Fibroblast of the aortic adventitia (primary cell): ENCODE results near the gene CD6. TPM values are rescaled to one million over a fixed set of nuclear protein-coding genes. Genes with fewer than 3 reads are reported as not detected.

Experiments used
- DNase-seq: peaks from one replicate; pipeline ENCODE4 v3.0.0-alpha.2; 2010; ENCODE audit warnings: low read depth
- H3K4me3 ChIP-seq: 2 replicates; pipeline ENCODE4 v1.5.1; 2011; ENCODE audit warnings: low read depth, mild to moderate bottlenecking, control low read depth, low read length, moderate library complexity
- total RNA-seq: library from RNA; depleted of rRNA; stranded (reverse); fragments of >200 nt; gene quantifications from 2 replicates; pipeline ENCODE4 v1.2.3, GENCODE V29; 2012; ENCODE audit warnings: low replicate concordance
- TF ChIP-seq, protein P1 (sequence below): IDR thresholded peaks from 2 replicates; pipeline ENCODE4 v1.5.1; 2011; ENCODE audit warnings: mild to moderate bottlenecking, low read length, control low read depth, inconsistent platforms; ENCODE audit not compliant: insufficient read depth

Gene CD6
- total RNA-seq, 1 donor: not detected

DNA sequence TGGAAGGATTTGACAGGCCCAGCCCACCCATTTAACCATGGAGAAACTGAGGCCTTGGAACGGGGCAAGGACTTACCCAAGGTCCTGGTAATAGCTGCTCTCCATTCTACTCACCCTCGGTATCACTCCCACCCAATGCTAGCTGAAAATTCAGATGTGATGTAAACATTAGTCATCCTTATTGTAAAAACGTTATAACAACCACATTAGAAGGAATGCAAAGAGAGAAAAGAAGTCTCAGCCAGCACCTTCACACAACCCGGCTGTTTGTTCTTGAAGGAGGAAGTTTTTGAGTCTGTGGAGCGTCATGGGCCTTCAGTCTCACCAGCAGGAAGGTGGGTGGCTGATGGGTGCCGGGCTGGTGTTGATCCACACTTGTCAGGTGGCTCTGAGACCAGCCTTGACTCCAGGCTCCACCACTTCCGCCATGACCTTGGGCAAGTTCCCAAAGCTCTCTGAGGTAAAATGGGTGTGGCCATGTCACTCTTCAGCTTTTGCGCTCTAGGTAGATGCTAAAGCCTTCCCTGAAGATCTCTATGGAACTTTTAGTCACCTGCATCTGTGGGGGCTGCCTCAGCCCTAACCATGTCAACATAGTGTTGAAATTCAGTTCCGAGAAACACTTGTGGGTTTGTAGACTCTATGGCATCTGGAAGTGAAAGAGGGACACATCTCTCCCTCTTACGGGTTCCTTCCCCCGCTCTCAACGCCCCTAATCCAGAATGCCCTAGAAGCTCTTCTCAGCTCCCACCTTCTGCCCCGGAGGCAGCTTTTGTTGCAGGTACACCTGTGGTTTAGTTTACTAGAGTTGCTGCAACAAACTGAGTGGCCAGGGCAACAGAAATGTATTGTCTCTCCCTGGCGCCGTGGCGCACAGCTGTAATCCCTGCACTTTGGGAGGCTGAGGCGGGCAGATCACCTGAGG is 14.8 kb downstream of the CD6 start:
- no peak overlapping the region for H3K4me3 ChIP-seq
- TF ChIP-seq, protein P1, sequence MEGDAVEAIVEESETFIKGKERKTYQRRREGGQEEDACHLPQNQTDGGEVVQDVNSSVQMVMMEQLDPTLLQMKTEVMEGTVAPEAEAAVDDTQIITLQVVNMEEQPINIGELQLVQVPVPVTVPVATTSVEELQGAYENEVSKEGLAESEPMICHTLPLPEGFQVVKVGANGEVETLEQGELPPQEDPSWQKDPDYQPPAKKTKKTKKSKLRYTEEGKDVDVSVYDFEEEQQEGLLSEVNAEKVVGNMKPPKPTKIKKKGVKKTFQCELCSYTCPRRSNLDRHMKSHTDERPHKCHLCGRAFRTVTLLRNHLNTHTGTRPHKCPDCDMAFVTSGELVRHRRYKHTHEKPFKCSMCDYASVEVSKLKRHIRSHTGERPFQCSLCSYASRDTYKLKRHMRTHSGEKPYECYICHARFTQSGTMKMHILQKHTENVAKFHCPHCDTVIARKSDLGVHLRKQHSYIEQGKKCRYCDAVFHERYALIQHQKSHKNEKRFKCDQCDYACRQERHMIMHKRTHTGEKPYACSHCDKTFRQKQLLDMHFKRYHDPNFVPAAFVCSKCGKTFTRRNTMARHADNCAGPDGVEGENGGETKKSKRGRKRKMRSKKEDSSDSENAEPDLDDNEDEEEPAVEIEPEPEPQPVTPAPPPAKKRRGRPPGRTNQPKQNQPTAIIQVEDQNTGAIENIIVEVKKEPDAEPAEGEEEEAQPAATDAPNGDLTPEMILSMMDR: no peak
- DNase-seq: peak; percentile 33

DNA sequence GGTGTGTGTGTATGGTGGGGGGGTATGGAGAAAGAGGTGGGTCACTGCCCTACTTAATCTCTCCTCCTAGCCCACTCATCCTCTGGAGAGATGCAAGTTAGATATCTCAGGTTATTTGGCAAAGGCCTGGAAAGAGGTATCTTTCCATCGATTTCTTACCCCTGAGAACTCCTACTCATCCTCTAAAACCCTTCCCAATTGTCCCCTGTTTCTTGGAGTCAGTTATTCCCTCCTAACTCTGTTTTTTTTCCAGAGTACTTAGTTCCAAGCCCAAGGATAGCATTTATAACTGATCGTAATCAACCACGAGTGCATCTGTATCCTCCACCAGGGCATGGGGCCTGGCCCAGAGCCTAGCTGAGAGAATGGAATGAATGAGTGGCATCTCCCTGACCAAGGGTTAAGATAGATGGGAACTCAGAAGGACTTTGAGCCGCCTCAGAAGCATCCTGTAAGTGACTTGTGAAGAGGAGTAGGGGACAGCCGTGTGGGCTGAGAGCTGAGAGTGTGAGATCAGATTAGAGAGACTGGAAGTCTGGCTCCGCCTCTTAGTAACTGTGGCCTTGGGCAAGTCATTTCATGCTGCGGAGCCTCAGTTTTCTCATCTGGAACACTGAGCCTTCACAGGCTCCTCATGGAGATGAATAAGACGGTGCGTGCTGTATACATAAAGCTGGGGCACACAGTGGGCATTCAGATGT is 16.2 kb downstream of the CD6 start:
- H3K4me3 ChIP-seq: no peak overlapping the region
- no peak for DNase-seq
- TF ChIP-seq, protein P1: no peak

DNA sequence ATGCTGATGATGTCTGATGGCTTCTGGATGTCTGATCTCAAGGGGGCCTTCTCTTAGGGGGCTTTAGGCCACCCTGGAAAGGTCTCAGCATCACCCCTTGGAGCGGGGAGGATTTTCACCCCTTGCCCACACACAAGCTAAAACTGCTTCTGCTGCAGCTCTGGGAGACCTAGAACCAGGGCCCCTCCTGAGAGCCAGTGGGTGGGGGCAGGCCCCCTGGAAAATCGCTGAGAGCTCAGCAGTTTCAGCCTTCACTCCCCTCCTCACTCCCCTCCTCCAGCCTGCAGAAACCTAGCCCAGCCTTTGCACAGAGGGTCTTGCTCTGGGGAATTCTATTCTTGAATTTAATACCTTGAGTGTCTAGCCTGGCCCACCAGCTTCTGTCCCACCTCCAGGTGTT is 17.2 kb downstream of the CD6 start:
- TF ChIP-seq, protein P1: no peak
- no peak overlapping the region for H3K4me3 ChIP-seq
- DNase-seq: no peak

DNA sequence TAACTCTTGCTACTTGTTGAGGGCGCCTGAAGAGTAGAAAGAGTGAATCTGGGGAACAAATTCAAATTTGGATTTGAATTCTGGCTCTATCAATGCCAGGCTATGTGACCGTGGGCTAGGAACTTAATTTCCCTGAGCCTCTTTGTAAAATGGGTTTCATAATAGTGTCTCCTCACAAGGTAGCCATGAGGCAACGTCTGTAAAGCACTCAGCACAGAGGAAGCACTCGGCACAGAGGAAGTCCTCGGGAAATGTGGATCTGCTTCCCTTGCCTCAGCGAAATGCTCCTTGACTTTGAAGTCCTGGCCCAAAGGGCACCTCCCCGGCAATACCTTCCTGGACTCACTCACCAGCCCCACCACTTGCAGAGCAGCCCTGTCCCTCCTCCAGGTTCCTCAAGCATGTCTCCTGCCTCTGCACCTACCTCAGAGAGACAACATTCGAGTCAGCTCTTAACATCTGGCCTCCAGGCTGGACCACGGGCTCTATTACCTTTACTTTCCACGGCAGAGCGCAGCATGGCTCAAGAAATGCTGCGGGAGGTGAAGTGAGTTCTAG is 17.7 kb downstream of the CD6 start:
- no peak for DNase-seq
- TF ChIP-seq, protein P1: no peak
- H3K4me3 ChIP-seq: no peak overlapping the region

DNA sequence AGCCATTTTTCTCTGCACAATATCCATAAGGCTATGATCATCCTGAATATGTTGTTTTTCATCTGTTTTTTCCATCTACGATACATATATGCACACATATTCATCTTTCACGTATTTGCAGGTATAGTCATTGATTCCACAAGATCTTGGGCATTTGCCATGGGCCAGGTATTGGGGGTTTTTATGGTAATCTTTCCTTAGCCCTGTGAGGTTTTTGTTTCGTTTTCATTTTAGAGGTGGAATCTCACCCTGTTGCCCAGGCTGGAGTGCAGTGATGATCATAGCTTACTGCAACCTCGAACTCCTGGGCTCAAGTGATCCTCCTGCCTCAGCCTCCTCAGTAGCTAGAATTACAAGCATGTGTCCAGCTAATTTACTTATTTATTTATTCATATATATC is 20.0 kb downstream of the CD6 start:
- DNase-seq: no peak
- H3K4me3 ChIP-seq: no peak overlapping the region
- TF ChIP-seq, protein P1: no peak

DNA sequence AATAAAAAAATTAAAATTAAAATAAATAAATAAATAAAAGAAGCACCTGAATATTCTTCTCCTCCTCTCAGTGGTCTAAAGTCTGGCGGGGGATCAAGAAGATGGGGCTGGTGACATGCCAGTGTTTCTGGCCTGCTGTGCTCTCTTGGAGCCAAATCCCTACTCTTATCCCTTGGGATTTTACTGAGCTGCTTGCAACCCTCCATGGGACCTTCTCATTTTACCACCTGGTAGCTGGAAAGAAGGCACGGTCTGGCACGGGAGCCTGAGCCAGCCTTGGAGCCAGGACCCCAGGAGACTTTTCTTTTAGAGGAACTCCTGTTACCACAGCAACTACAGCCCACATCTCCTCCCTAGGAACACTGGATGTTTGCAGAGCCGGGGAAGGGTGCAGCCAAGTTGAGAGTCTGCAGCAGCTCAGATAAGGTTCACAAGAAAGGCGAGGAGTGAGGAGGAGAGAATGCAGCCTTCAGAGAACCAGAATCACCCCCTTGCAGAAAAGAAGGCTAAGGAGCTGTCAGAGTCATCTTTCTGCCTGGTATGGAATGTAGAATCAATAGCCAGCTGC is 21.4 kb downstream of the CD6 start:
- no peak overlapping the region for H3K4me3 ChIP-seq
- TF ChIP-seq, protein P1: no peak
- DNase-seq: no peak
